ENCODE results near the gene ANKS6. TPM values are rescaled to one million over a fixed set of nuclear protein-coding genes. Genes with fewer than 3 reads are reported as not detected.

Gene ANKS6
- total and polyA plus RNA-seq, 9 of the 15 experiments (the other 6 are each of a cell fraction or from before 2014, with no cell fraction given) = 9.9 to 74.5 (median 36.9) TPM

- no peak for TF ChIP-seq ERF (CRISPR knock-in tag; IDR thresholded peaks at IDR 0.05)
- no peak for TF ChIP-seq NR1H2 (CRISPR knock-in tag; IDR thresholded peaks at IDR 0.05)
- TF ChIP-seq HDAC1 (IDR thresholded peaks at IDR 0.05) = no peak
- TF ChIP-seq FOXK2 (conservative IDR thresholded peaks at IDR 0.05 in 1 of 2, IDR thresholded peaks at IDR 0.05 in 1 of 2; ENCODE audit: low read depth in 2 of 2) = no peak
- TF ChIP-seq TAF15 (IDR thresholded peaks at IDR 0.05; ENCODE audit: low read depth, low read length) = no peak
- TF ChIP-seq NR2C1 (IDR thresholded peaks at IDR 0.05) = no peak
- no peak for TF ChIP-seq NR2C1 (tag; IDR thresholded peaks at IDR 0.05)
- TF ChIP-seq CHD1 (IDR thresholded peaks at IDR 0.05; ENCODE audit: low read length) = no peak
- no peak for TF ChIP-seq SRF (CRISPR knock-in tag; IDR thresholded peaks at IDR 0.05)
Observed at GRCh38 chr9:98771209-98771874, 25.0 kb downstream of the ANKS6 start (continued).

- ATAC-seq (no peak), FAIRE-seq (no peak), DNase-seq (ENCODE audit: extremely low read depth in 1 of 4, low spot score in 3 of 4) (no peak)
- Histone ChIP-seq H2AFZ (ENCODE audit: low read depth, low read length) (no peak overlapping the region), H3K4me2 (ENCODE audit: insufficient read depth, low read length) (no peak overlapping the region), H3K4me1 (replicated peaks in 1 of 2; ENCODE audit: control insufficient read depth in 2 of 2, insufficient read depth in 2 of 2, low read length in 2 of 2) (peaks cover 0 to 3% of the 10 kb centered on the region in 2 experiments; a peak in 1 of 5 replicates), H3K9me3 (replicated peaks; ENCODE audit: control insufficient read depth, insufficient read depth, low read depth, low read length) (no peaks in the 10 kb centered on the region), H3K4me3 (no peak overlapping the region), H3K79me2 (ENCODE audit: control insufficient read depth, insufficient read depth, low read length) (no peaks in the 10 kb centered on the region), H3K27ac (ENCODE audit: extremely low read depth, low read depth, low read length) (no peak overlapping the region), H3K9me1 (ENCODE audit: control insufficient read depth, insufficient read depth, low read length) (peaks cover 2% of the 10 kb centered on the region), H3K9ac (ENCODE audit: insufficient read depth in 1 of 2, low read depth in 2 of 2, low read length in 2 of 2) (no peak overlapping the region), H3K27me3 (ENCODE audit: control insufficient read depth in 2 of 2, insufficient read depth in 2 of 2, low read length in 2 of 2) (no peaks in the 10 kb centered on the region), H3K36me3 (ENCODE audit: control insufficient read depth, insufficient read depth, low read length) (peaks cover 83% of the 10 kb centered on the region), H4K20me1 (replicated peaks; ENCODE audit: control insufficient read depth, insufficient read depth, low read length) (no peaks in the 10 kb centered on the region)
- TF ChIP-seq ZEB2 (IDR thresholded peaks at IDR 0.05) (no peak), PRPF4 (IDR thresholded peaks at IDR 0.05; ENCODE audit: insufficient read depth, low read depth, low read length, poor library complexity, severe bottlenecking) (no peak), ZNF41 (CRISPR knock-in tag; conservative IDR thresholded peaks at IDR 0.05) (no peak), SAP30 (IDR thresholded peaks at IDR 0.05; ENCODE audit: borderline replicate concordance, insufficient read depth, low read depth, low read length, poor library complexity, severe bottlenecking) (no peak), E4F1 (CRISPR knock-in tag; IDR thresholded peaks at IDR 0.05; ENCODE audit: borderline replicate concordance) (no peak), VEZF1 (CRISPR knock-in tag; IDR thresholded peaks at IDR 0.05) (no peak), ZNF3 (CRISPR knock-in tag; IDR thresholded peaks at IDR 0.05) (no peak), ETS2 (tag; IDR thresholded peaks at IDR 0.05; ENCODE audit: borderline replicate concordance, poor library complexity, severe bottlenecking) (no peak)
- BruUV-seq (replicated peaks) = no TSS peak
- 98% methylated on average over 10 of the region's 10 CpGs for WGBS (ENCODE audit: insufficient coverage, low coverage, missing lambda C conversion rate)
- CTCF ChIA-PET (ENCODE audit: low intra/inter-chr PET ratio) = interaction anchor here (1.1 kb wide), 1 partner anchor 455 kb away, joined by 3 read pairs; no protein-coding TSS in a partner anchor
- POLR2A ChIA-PET = no interaction called here
- intact Hi-C loops (cut with micrococcal nuclease) (no loop called here), in situ Hi-C loops (cut with MboI) (loop anchor here (10.0 kb wide), 1 partner anchor 456 kb away; no protein-coding TSS in a partner anchor)
Observed at GRCh38 chr9:98770717-98771116, 25.6 kb downstream of the ANKS6 start.

All from K562 (cell line).